GM12873 (cell line): ENCODE measurements around the gene CRY2.

Experiments
- TF ChIP-seq, protein P1 (sequence below): IDR thresholded peaks from 2 replicates; pipeline ENCODE4 v1.5.1; 2012; ENCODE audit warnings: low read depth, mild to moderate bottlenecking, moderate library complexity, low read length, control low read depth; ENCODE audit not compliant: insufficient read depth; ENCODE audit errors: missing control alignments

Gene CRY2

DNA sequence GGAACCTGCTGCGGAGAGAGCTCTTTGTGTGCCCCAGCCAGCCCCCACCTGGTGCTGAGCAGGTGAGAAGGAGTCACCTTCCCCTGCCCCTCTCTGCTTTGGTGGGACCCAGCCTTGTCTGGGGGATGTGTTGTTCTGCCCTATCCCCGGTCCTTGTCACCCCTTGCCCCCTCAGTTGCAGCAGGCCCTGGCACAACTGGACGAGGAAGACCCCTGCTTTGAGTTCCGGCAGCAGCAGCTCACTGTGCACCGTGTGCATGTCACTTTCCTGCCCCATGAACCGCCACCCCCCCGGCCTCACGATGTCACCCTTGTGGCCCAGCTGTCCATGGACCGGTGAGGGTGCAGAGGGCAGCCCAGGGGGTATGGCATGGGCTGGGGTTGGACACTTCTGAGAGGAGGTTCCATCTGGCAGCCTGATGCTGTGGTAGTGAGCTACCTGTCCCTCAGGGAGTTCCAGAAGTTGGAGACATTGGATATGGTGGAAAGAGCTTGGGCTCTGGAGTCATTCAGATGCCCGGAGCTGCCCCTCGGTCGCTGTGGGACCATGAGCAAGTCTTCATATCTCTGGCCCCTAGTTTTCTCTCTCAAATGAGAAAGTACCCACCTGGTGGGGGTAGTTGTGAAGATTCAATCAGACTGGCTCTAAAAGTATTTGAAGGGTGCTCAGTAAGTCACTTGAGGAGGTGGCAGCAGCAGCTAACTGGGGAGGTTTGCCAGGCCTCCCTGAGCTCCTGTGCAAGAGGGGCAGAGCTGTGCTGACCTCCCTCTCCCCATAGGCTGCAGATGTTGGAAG is 79.5 kb downstream of the CRY2 start:
- TF ChIP-seq, protein P1, sequence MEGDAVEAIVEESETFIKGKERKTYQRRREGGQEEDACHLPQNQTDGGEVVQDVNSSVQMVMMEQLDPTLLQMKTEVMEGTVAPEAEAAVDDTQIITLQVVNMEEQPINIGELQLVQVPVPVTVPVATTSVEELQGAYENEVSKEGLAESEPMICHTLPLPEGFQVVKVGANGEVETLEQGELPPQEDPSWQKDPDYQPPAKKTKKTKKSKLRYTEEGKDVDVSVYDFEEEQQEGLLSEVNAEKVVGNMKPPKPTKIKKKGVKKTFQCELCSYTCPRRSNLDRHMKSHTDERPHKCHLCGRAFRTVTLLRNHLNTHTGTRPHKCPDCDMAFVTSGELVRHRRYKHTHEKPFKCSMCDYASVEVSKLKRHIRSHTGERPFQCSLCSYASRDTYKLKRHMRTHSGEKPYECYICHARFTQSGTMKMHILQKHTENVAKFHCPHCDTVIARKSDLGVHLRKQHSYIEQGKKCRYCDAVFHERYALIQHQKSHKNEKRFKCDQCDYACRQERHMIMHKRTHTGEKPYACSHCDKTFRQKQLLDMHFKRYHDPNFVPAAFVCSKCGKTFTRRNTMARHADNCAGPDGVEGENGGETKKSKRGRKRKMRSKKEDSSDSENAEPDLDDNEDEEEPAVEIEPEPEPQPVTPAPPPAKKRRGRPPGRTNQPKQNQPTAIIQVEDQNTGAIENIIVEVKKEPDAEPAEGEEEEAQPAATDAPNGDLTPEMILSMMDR, result no peak

DNA sequence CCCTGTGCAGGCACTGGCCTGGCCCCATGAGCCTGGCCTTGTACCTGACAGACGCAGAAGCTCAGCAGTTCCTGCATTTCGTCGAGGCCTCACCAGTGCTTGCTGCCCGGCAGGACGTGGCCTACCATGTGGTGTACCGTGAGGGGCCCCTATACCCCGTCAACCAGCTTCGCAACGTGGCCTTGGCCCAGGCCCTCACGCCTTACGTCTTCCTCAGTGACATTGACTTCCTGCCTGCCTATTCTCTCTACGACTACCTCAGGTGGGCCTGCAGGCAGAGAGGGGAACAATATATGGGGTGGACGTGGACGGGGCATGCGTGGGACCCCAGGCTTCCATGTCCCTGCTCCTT is 80.0 kb downstream of the CRY2 start:
- TF ChIP-seq, protein P1, result no peak

DNA sequence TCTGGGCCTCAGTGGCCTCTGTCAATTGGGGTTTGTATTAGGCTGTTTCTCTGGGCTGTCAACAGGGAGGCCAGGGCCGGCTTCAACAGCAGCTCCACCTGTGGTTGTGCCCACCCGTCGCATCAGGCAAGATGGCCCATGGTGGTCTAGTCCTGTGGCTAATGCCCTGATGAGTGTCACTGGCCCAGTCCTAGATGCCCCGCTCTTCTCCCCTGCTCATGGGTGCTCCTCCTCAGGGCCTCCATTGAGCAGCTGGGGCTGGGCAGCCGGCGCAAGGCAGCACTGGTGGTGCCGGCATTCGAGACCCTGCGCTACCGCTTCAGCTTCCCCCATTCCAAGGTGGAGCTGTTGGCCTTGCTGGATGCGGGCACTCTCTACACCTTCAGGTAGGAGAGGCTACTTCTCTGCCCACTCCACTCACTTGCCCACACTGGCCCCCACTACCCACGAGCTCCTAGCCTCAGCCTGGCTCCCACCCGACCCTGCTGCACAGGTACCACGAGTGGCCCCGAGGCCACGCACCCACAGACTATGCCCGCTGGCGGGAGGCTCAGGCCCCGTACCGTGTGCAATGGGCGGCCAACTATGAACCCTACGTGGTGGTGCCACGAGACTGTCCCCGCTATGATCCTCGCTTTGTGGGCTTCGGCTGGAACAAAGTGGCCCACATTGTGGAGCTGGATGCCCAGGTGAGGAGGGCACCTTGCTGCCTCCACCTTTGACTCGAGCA is 80.6 kb downstream of the CRY2 start:
- TF ChIP-seq, protein P1, result no peak

DNA sequence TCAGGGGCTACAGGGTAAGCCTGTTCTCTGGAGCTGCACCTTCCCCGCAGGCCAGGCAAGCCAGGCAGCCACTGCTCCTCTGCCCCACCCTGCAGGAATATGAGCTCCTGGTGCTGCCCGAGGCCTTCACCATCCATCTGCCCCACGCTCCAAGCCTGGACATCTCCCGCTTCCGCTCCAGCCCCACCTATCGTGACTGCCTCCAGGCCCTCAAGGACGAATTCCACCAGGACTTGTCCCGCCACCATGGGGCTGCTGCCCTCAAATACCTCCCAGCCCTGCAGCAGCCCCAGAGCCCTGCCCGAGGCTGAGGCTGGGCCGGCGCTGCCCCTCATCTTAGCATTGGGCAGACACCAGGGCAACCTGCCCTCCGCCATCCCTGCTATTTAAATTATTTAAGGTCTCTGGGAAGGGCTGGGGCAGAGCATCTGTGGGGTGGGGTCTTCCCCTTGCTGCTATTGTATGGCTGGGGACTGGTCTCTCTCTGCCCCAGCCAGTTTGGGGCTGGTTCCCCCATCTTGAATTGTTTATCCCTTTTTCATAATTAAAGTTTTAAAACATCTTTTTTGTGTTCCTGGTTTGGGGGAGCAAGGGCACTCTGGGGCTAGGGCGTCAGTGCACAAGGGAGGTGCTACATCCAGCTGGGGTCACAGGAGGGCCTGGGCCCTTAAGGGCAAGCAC is 81.4 kb downstream of the CRY2 start:
- TF ChIP-seq, protein P1, result no peak

DNA sequence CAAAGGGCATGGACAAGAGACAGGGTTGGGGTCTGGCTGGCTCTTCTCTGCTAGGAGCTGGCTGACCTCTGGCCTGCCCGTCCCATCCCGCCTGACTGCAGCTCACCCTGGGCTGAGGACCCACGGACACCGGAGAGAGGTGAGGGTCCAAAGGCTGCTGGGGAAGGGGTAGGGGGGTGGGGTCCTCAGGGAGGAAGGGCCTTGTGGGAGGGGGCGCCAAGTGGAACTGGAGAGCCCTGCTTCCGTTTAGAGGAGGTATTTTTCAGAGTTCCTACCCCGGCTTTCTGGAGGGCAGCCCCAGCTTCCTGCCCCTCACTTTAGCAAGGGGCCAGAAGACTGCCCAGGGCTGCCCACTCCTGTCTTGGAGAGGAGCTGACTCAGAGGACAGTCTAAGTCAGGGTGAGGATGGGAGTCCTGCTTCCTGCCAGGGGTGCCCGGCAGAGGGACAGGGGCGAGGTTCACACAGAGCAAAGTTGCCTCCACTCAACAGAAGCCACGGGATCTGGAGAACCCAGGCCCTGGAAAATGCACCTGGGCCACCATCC is 82.3 kb downstream of the CRY2 start:
- TF ChIP-seq, protein P1, result no peak

DNA sequence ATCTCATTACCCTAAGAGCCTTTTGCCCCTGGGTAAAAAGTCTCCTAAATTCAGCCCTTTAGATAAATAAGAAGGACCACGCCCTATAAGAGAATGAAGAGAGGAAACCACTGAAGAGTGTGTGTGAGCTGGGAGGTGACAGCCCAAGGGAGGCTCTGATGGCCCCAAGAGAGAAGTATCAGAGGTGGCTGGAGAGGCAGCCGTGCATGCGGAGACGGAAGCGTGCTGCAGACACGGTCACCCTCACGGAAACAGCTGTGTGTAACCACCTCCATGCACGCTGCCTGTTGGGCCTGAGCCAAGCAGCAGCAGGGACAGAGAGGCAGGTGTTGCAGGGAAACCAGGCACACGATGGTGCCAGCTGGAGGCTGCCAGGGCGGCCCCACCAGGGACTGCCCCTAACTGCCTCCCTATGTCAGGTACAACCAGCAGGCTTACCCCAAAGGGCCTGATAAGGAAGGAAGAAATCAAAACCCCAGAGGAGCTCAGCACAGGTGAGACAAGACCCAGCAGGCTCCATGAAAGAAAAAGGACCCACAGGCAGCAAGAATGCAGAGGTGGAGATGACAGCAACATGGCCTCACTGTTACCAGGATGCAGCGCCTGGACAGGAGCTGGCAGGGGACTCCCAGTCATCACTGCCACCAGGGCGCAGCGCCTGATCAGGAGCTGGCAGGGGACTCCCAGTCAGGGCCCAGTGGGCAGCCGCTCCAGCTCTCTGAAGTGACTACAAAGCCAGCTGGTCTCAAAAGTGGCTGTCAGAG is 82.9 kb downstream of the CRY2 start:
- TF ChIP-seq, protein P1, result no peak
